SK-N-SH treated with all-trans-retinoic acid at 6 μM for 48 hours (cell line): Measurements from ENCODE around the gene PYURF.

Experiments
- ATAC-seq: fragments of 200-7000 bp; cut with Tn5 transposase; 3 replicates; pipeline ENCODE4 v1.9.1; 2020; ENCODE audit warnings: mild to moderate bottlenecking, moderate library complexity
- ARNTL ChIP-seq: fragments of 450-650 bp; formaldehyde crosslinking; IDR thresholded peaks from 2 replicates; pipeline ENCODE4 v1.5.0; 2020; ENCODE audit warnings: low read depth, mild to moderate bottlenecking, moderate library complexity, borderline replicate concordance
- BACH2 ChIP-seq: fragments of 250-450 bp; sonication (Bioruptor Pico); IDR thresholded peaks from 2 replicates; pipeline ENCODE4 v1.9.0; 2021; ENCODE audit warnings: mild to moderate bottlenecking, borderline replicate concordance
- CREB5 ChIP-seq: fragments of 250-450 bp; sonication (Bioruptor Pico); IDR thresholded peaks from 2 replicates; pipeline ENCODE4 v1.5.1; 2020; ENCODE audit warnings: low read depth, mild to moderate bottlenecking, moderate library complexity
- CSDC2 ChIP-seq: fragments of 250-450 bp; sonication (Bioruptor Pico); IDR thresholded peaks from 2 replicates; pipeline ENCODE4 v1.5.0; 2020; ENCODE audit warnings: mild to moderate bottlenecking, moderate library complexity
- CSRNP3 ChIP-seq: fragments of 250-450 bp; sonication (Bioruptor Pico); IDR thresholded peaks from 2 replicates; pipeline ENCODE4 v1.5.1; 2021; ENCODE audit warnings: mild to moderate bottlenecking, moderate library complexity
- ESRRG ChIP-seq: fragments of 250-450 bp; sonication (Bioruptor Pico); IDR thresholded peaks from 2 replicates; pipeline ENCODE4 v1.6.1; 2021; ENCODE audit warnings: mild to moderate bottlenecking
- GLIS3 ChIP-seq: fragments of 250-450 bp; sonication (Bioruptor Pico); IDR thresholded peaks from 2 replicates; pipeline ENCODE4 v1.5.0; 2020; ENCODE audit warnings: mild to moderate bottlenecking, moderate library complexity
- ISL1 ChIP-seq: fragments of 250-450 bp; sonication (Bioruptor Pico); IDR thresholded peaks from 2 replicates; pipeline ENCODE4 v2.1.2; 2022; ENCODE audit warnings: mild to moderate bottlenecking, moderate library complexity
- OSR1 ChIP-seq: fragments of 250-450 bp; sonication (Bioruptor Pico); IDR thresholded peaks from 2 replicates; pipeline ENCODE4 v1.8.0; 2022; ENCODE audit warnings: moderate library complexity, mild to moderate bottlenecking, inconsistent platforms
- PATZ1 ChIP-seq: fragments of 250-450 bp; sonication (Bioruptor Pico); IDR thresholded peaks from 2 replicates; pipeline ENCODE4 v1.8.0; 2020; ENCODE audit warnings: mild to moderate bottlenecking, moderate library complexity, borderline replicate concordance
- POU6F1 ChIP-seq: fragments of 250-450 bp; sonication (Bioruptor Pico); IDR thresholded peaks from 2 replicates; pipeline ENCODE4 v1.8.0; 2021; ENCODE audit warnings: low read depth, mild to moderate bottlenecking, moderate library complexity, borderline replicate concordance
- PPARA ChIP-seq: fragments of 250-450 bp; sonication (Bioruptor Pico); IDR thresholded peaks from 2 replicates; pipeline ENCODE4 v1.5.0; 2020; ENCODE audit warnings: mild to moderate bottlenecking, borderline replicate concordance
- RARB ChIP-seq: fragments of 250-450 bp; sonication (Bioruptor Pico); IDR thresholded peaks from 2 replicates; pipeline ENCODE4 v1.8.0; 2021; ENCODE audit warnings: mild to moderate bottlenecking, moderate library complexity
- SNAI2 ChIP-seq: fragments of 250-450 bp; sonication (Bioruptor Pico); IDR thresholded peaks from 2 replicates; pipeline ENCODE4 v1.5.0; 2020; ENCODE audit warnings: mild to moderate bottlenecking, moderate library complexity
- TCF4 ChIP-seq: fragments of 250-450 bp; sonication (Bioruptor Pico); IDR thresholded peaks from 2 replicates; pipeline ENCODE4 v1.8.0; 2021; ENCODE audit warnings: mild to moderate bottlenecking, moderate library complexity, borderline replicate concordance
- TOX ChIP-seq: fragments of 250-450 bp; sonication (Bioruptor Pico); IDR thresholded peaks from 2 replicates; pipeline ENCODE4 v1.8.0; 2021; ENCODE audit warnings: mild to moderate bottlenecking, moderate library complexity, borderline replicate concordance
- TSHZ2 ChIP-seq: fragments of 250-450 bp; sonication (Bioruptor Pico); IDR thresholded peaks from 2 replicates; pipeline ENCODE4 v1.5.0; 2020; ENCODE audit warnings: mild to moderate bottlenecking, moderate library complexity
- ZC3H10 ChIP-seq: fragments of 250-450 bp; sonication (Bioruptor Pico); IDR thresholded peaks from 2 replicates; pipeline ENCODE4 v1.5.1; 2021; ENCODE audit warnings: mild to moderate bottlenecking, moderate library complexity
- ZFP3 ChIP-seq: fragments of 250-450 bp; sonication (Bioruptor Pico); IDR thresholded peaks from 2 replicates; pipeline ENCODE4 v1.5.0; 2020; ENCODE audit warnings: mild to moderate bottlenecking, moderate library complexity
- ZNF565 ChIP-seq: fragments of 450-650 bp; formaldehyde crosslinking; conservative IDR thresholded peaks from 2 replicates; pipeline ENCODE4 v1.5.0; 2020; ENCODE audit warnings: low read depth, mild to moderate bottlenecking, moderate library complexity
- ZNF70 ChIP-seq: fragments of 450-650 bp; formaldehyde crosslinking; IDR thresholded peaks from 2 replicates; pipeline ENCODE4 v1.5.0; 2020; ENCODE audit warnings: mild to moderate bottlenecking, moderate library complexity
- ZNF8 ChIP-seq: fragments of 450-650 bp; formaldehyde crosslinking; IDR thresholded peaks from 2 replicates; pipeline ENCODE4 v1.5.0; 2020; ENCODE audit warnings: mild to moderate bottlenecking, moderate library complexity

Gene PYURF

GRCh38 chr4:88522702-88523324, 763 bp downstream of the PYURF start:
- ATAC-seq, result peak; percentile 57
- no peak for TF ChIP-seq GLIS3 (CRISPR knock-in tag)
- TF ChIP-seq ESRRG (CRISPR knock-in tag), result no peak
- no peak for TF ChIP-seq POU6F1 (CRISPR knock-in tag)
- no peak for TF ChIP-seq TCF4 (CRISPR knock-in tag)

GRCh38 chr4:88518911-88519310, 4.7 kb downstream of the PYURF start:
- ATAC-seq, result no peak
- TF ChIP-seq CSDC2 (CRISPR knock-in tag), result no peak
- no peak for TF ChIP-seq PATZ1 (CRISPR knock-in tag)
- no peak for TF ChIP-seq TSHZ2
- no peak for TF ChIP-seq CREB5
- no peak for TF ChIP-seq PPARA (CRISPR knock-in tag)
- no peak for TF ChIP-seq ISL1 (CRISPR knock-in tag)
- TF ChIP-seq ZNF70, result no peak
- TF ChIP-seq TCF4 (CRISPR knock-in tag), result no peak
- TF ChIP-seq ZC3H10 (CRISPR knock-in tag), result no peak
- TF ChIP-seq ZFP3, result no peak
- no peak for TF ChIP-seq SNAI2 (CRISPR knock-in tag)
- no peak for TF ChIP-seq POU6F1 (CRISPR knock-in tag)
- TF ChIP-seq BACH2, result no peak
- no peak for TF ChIP-seq RARB (CRISPR knock-in tag)
- no peak for TF ChIP-seq ARNTL (CRISPR knock-in tag)
- TF ChIP-seq ZNF8 (CRISPR knock-in tag), result no peak
- TF ChIP-seq TOX (CRISPR knock-in tag), result no peak
- TF ChIP-seq ESRRG (CRISPR knock-in tag), result no peak
- TF ChIP-seq, all 23 proteins: peak for 0

- ATAC-seq, result no peak
Observed at GRCh38 chr4:88517825-88518224, 5.8 kb downstream of the PYURF start.

More at GRCh38 chr4:88517825-88518224, 5.8 kb downstream of the PYURF start:
- no peak for TF ChIP-seq CREB5
- TF ChIP-seq PATZ1 (CRISPR knock-in tag), result no peak
- no peak for TF ChIP-seq TCF4 (CRISPR knock-in tag)
- no peak for TF ChIP-seq ZFP3
- no peak for TF ChIP-seq ZC3H10 (CRISPR knock-in tag)
- TF ChIP-seq PPARA (CRISPR knock-in tag), result no peak
- no peak for TF ChIP-seq ARNTL (CRISPR knock-in tag)
- no peak for TF ChIP-seq CSRNP3 (CRISPR knock-in tag)
- no peak for TF ChIP-seq OSR1
- TF ChIP-seq TOX (CRISPR knock-in tag), result no peak
- no peak for TF ChIP-seq ZNF565 (CRISPR knock-in tag)
- TF ChIP-seq ESRRG (CRISPR knock-in tag), result no peak
